GM21529 (cell line): ENCODE results near the gene PUS3.
"Not testable (repeated sequence)": the region's sequence is repeated elsewhere in the genome, so short reads cannot be mapped to it uniquely, and the experiment has no call there.

ENCODE experiments used
- ATAC-seq: cut with Tn5 transposase; IDR thresholded peaks from one replicate; pipeline ENCODE4 v1.9.1; 2021; ENCODE audit not compliant: unreplicated experiment

The PUS3 gene

DNA sequence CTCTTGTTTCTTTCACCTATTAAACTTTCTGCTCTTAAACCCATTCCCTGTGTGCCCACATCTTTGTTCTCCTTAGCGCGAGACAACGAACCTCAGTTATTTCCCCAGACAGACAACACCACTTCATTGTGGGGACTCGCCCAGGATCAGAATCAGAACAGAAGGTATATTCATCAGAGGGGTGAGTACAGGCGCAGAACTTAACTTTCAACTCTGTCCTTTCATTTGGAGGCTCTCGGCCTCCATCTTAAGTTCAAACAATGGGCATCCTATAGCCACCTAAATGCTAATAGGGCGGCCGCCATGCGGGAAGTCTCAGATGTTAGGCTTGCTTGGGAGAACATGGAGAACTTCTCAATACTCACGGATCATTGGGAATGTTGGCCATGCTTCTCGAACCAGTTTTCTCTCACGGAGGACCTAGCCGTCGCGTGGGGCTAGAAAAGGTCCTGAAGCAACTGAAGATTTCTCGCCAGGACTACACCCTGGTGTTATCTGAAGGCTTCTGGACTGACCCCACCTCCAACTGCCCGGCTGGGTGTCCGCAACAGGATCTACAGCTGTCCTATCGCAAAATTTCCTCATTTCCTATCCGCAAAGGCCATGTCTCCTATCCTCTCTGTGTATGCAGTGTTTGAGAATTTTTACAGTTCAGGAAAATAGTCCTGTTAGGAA is 29.0 kb downstream of the PUS3 start:
- ATAC-seq = no peak

- ATAC-seq = no peak
Observed at GRCh38 chr11:125872138-125872491, 30.9 kb downstream of the PUS3 start.

GRCh38 chr11:125871391-125872137 is 31.4 kb downstream of the PUS3 start:
- no peak for ATAC-seq

DNA sequence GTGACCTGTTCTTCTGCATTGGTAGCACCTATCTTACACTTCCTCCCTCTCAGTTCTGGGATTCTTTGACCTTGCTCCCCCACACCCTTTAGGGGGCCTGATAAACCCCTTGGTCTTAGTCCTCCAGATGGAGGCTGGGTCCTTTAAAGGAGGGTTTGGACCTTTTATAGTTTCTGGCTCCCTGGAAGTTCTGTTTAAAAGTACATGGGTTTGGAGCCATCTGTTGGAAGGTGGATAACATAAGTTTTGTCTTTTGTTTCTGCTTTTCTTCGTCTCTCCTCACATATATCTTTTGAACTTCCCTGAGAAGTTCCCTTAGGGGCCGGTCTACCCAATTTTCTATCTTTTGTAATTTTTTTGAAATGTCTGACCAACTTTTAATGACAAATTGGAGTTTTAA is 33.5 kb downstream of the PUS3 start:
- no peak for ATAC-seq

GRCh38 chr11:125865354-125865753 is 37.7 kb downstream of the PUS3 start:
- not testable (repeated sequence) for ATAC-seq

GRCh38 chr11:125862786-125863185 is 40.2 kb downstream of the PUS3 start:
- not testable (repeated sequence) for ATAC-seq

GRCh38 chr11:125857670-125858069 is 45.3 kb downstream of the PUS3 start:
- not testable (repeated sequence) for ATAC-seq

DNA sequence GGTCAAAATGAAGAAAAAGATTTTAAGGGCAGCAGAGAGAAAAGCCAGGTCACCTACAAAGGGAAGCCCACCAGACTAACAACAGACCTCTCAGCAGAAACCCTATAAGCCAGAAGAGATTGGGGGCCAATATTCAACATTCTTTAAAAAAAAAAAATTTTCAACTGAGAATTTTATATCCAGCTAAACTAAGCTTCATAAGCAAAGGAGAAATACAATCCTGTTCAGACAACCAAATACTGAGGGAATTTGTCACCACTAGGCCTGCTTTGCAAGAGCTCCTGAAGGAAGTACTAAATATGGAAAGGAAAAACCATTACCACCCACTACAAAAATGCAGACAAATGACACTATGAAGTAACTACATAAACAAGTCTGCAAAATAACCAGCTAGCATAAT is 56.8 kb downstream of the PUS3 start:
- ATAC-seq = no peak
